Measurements from ENCODE around the gene TRIML1.

TRIML1 gene, protein sequence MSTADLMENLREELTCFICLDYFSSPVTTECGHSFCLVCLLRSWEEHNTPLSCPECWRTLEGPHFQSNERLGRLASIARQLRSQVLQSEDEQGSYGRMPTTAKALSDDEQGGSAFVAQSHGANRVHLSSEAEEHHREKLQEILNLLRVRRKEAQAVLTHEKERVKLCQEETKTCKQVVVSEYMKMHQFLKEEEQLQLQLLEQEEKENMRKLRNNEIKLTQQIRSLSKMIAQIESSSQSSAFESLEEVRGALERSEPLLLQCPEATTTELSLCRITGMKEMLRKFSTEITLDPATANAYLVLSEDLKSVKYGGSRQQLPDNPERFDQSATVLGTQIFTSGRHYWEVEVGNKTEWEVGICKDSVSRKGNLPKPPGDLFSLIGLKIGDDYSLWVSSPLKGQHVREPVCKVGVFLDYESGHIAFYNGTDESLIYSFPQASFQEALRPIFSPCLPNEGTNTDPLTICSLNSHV

DNA sequence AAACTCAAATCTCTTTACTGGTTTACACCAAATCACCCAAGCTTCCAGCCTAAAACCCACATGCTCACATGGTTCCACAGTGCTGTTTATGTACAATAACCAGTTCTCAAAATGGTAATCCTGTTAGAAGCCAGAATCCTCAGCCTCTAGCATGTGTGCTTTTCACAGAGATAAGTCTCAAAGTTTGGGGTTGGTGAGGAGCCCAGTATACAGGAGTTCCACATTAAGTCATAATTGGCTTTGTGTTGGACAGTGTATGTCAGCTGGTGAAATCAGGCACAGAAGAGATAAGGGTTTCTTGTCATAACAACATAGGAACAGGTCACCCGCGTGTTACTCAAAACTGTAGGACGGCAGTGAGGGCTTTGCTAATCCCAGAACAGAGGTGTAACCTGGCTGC is at the start of gene TRIML1:
Gene TRIML1 (plus strand): TSS at position 301 of the 400 bp plus-strand sequence. CDS start 118 bp downstream, outside the sequence.
- no peak for DNase-seq (ENCODE audit: low spot score)

DNA sequence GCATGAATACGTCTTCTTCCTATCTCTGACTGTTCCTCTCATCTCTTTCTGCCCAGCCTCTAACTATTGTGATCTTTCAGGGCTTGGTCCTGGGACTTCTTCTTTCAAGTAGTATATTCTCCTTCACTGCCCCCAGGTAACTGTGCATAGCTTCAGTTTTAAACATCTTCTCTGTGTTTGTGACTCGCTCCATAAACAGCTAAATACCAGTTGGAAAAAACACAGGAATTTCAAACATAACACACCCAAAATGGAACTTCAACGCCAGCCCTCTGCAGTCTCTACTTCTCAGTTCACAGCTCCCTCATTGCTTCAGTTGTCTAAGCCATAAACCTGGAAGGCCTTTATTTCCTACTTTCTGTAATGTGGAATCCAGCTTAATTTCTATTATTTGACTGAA is 46.4 kb upstream of the TRIML1 start:
- peak; percentile 8 for DNase-seq (ENCODE audit: low spot score)

DNA sequence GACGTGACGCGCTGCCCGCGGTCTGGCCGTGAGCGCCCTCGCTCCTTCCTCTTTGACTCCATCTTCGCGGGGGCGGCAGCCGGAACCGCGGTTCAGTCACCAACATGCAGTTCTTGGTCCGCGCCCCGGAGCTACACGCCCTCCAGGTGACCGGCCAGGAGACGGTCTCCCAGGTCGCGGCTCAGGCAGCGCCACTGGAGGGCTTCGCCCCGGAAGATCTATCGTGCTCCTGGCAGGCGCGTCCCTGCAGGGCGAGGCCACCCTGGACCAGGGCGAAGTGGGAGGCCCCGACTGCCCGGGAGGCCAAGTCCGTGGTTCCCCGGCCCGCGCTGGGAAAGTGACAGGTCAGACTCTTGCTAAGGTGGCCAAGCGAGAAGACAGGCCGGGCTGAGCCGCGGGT is 32.8 kb upstream of the TRIML1 start:
- DNase-seq (ENCODE audit: low spot score): no peak

DNA sequence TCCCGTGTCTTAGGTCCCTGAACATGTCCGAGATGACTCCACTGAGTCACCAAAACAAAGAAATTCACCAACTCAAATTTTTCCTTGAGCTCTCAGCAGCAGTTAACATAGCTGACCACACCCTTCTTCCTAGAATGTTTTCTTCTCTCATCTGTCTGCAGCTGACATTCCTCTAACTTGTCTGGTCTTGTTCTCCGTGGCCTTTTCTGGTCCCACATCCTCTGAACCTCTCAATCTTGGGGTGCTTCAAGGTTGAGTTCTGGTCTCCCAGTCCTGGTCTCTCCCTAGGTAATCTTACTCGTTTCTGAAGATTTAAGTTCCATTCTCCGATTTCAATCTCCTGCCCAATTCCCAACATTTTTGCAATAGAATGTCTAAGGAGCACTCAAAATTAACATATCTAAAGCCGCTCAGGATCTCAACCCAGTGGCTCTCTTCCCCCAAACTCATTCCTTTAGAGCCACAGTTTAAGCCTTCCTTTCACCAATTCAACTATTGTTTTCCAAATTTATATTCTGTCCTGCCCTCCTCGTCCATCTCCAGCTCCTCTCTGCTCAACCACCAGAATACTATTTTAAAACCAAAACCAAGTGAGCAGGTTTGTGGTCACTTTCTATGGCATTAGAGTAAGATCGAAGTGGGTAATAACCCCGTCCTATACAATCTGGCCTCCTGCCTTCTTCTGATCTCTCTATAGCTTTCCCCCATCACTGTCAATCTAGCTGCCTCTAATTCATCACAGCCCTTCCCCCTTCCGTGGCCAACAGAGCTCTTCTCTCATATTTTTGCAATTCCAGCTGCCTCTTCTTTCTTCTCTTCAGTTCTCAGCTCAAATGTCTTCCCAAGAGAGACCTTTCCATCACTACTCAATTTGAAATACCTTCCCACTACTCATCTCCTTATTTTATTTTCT is 31.1 kb upstream of the TRIML1 start:
- DNase-seq (ENCODE audit: low spot score): peak; percentile 39

DNA sequence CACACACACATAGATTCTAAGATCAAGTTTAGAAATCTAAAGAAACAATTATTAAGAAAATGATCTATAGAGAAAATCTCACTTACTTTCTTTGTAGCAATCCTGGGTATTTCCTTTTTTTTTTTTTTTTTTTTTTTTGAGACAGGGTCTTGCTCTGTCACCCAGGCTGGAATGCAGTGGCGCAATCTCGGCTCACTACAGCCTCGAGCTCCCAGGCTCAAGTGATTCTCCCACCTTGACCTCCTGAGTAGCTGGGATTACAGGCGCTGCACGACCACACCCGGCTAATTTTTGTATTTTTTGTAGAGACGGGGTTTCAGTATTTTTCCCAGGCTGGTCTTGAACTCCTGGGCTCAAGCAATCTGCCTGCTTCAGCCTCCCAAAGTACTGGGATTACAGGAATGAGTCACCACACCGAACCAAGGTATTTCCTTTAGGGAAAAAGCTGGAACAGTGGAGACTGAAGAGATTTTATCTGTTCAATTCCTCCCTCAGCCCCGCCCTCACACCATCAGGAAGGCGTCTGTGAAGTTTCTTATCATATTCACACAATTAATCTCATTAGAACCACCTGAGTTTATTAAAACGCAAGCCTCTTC is 30.0 kb upstream of the TRIML1 start, which contains the start of gene TRIML2:
Gene TRIML2 (minus strand): TSS at position 447 of the 599 bp plus-strand sequence. CDS start 4,235 bp downstream, outside the sequence.
- DNase-seq (ENCODE audit: low spot score): no peak

DNA sequence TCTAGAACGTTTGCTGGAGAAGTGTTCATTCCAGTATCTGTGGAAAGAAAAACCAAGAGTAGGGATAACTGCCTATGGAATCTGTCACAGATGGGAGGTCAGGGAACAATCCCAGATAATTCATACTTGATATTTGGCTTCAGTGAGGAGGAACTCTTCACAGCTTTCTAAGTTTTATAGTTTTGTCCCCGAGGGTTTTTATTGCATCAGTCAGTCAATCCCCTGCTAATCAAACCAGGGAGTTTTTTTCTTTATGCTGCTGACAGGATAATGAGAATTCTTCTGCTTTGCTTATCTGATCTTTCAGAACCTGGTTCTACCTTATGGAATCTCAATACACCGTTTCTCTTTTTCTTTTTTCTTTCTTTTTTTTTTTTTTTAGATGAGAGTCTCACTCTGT is 29.2 kb upstream of the TRIML1 start:
- DNase-seq (ENCODE audit: low spot score): no peak

- DNase-seq (ENCODE audit: low spot score): no peak
Observed at GRCh38 chr4:188110741-188111471, 28.3 kb upstream of the TRIML1 start.

GRCh38 chr4:188111955-188112354 is 27.3 kb upstream of the TRIML1 start:
- no peak for DNase-seq (ENCODE audit: low spot score)

DNA sequence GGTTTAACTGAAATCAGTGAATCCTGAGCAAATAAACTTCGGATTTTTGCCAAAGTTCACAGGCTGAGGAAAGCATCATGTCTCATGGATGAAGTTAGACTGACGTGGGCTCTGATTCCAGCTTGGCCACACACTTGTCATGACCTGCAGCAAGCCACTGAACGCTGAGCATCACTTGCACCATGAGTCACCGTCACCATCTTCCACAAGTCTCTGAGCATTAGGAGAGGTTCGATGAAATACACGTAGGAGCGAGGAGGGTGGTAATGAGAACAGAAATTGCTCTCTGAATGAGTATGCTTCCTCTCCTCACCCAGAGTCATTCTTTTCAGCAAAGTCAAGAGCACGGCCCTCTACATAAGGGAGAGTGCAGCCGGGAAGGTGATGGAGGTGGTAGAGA is 26.1 kb upstream of the TRIML1 start:
- DNase-seq (ENCODE audit: low spot score): no peak

DNA sequence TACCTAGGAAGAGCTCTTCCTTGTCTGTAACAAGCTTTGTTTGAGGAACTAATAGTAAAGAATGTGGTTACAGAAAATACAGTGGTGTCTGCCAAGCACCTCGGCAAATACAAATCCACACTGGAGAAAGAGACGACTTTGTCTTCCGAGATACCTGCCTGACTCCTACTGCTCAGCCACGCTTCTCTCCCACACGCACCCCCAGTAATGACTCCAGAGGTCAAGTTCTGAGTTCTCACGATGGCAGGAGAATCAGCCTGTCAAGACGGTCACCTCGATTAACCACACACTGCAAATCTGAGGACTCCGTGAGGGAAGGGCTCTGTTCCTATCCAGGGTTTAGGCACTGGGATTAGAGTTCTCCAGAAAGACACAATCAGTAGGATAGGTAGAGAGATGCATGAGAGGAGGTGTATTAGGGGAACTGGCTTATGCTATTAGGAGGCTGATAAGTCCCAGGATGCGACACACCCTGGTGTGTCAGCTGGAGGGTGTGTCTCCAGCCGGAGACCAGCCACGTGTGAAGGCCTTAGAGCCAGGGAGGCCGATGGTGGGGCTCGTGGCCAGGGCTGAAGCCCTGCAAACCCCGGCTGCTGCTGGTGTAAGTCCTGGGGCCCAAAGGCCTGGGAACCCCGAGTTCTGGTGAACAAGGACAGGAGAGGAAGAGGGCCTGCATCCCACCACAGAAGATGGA is 21.5 kb upstream of the TRIML1 start:
- DNase-seq (ENCODE audit: low spot score): no peak

DNA sequence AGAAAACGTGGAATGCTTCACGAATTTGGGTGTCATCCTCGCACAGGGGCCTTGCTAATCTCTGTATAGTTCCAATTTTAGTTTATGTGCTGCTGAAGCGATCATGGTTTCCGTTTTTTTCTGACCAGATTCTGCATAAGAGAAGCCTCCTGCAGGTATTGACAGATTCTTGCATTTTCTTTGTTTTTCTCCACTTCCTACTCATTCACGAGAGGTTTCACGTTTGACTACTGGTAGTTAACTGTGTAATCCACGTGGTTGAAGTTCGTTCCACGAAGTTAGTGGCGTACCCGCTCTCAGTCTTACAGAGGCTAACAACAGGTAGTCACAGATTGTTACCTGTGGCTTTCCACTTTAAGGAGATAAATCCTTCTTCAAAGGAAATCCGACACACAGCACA is 17.7 kb upstream of the TRIML1 start:
- DNase-seq (ENCODE audit: low spot score): no peak

GRCh38 chr4:188127214-188127874 is 11.9 kb upstream of the TRIML1 start:
- peak; percentile 72 for DNase-seq (ENCODE audit: low spot score)

DNA sequence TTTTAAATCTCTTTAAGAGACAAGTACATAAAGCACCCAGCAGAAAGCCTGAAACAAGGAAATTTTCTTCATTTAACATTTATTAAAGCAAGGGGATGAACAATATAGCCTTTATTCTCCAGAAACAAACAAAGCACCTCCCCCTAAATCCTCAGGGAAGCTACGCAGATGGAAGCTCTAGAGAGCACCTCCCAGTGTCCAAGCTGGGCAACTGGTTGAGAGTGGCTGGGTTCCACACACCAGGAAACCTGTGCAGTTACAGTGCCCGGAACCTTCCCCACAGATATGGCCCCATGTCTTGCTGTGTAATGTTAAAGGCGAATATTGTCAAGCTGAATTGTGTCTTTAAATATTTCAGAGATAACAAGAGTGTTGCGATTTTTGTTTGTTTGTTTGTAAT is 8.9 kb upstream of the TRIML1 start:
- no peak for DNase-seq (ENCODE audit: low spot score)

GRCh38 chr4:188132232-188132631 is 7.0 kb upstream of the TRIML1 start:
- no peak for DNase-seq (ENCODE audit: low spot score)

DNA sequence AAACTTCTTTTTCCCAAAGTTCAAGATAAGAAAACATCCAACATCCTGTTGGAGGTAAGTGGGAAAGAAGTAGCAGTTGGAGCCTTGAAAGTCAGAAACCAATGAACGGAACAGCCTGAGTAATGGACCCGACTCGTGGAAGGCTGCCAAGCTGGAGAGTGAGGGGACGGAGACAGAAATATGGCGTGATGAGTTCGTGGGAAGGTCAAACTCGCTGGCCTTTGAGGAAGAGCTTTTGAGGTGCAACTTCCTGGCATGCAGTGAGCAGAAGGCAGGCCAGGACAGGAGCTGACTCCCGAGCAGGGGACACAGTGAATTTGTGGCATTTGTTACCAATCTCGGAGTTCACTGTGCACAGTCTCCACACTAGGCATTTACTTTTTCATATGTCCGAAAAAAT is 1.0 kb upstream of the TRIML1 start:
- no peak for DNase-seq (ENCODE audit: low spot score)

DNA sequence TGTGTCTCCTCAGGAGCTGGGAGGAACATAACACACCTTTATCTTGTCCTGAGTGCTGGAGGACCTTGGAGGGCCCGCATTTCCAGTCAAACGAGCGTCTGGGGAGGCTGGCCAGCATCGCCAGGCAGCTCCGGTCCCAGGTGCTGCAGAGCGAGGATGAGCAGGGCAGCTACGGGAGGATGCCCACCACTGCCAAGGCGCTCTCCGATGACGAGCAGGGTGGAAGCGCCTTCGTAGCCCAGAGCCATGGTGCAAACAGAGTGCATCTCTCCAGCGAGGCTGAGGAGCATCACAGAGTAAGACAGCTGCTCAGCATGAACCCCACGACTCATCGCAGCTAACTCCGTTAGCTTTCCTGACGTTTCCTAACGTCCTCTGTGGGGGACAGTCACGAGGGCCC is 430 bp downstream of the TRIML1 start:
- no peak for DNase-seq (ENCODE audit: low spot score)

GRCh38 chr4:188143731-188144130 is 4.5 kb downstream of the TRIML1 start:
- DNase-seq (ENCODE audit: low spot score): no peak

- DNase-seq (ENCODE audit: low spot score): no peak
Observed at GRCh38 chr4:188145601-188146000, 6.4 kb downstream of the TRIML1 start.

GRCh38 chr4:188146618-188147017 is 7.4 kb downstream of the TRIML1 start:
- no peak for DNase-seq (ENCODE audit: low spot score)

GRCh38 chr4:188147176-188147575 is 7.9 kb downstream of the TRIML1 start:
- no peak for DNase-seq (ENCODE audit: low spot score)

DNA sequence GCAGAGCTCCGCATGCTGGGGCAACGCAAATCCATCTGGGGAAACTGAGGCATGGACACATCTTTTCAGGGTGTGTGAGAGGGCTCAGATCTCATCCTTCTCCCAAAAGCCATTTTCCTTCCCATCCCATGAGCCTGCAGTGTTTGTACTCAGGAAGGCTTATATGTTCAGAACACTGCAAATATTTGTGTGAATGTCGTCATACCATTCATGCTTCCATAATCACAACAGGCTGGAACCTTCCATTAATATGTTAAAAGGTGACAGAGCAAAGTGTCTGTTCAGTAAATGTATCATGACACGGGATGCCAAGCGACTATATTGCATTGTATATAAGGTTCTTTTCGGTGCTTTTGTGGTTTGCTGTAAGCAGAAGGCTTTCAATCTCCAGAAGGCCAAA is 8.5 kb downstream of the TRIML1 start:
- no peak for DNase-seq (ENCODE audit: low spot score)
